H1 (cell line): ENCODE results near the gene BMF. TPM values are rescaled to one million over a fixed set of nuclear protein-coding genes. Genes with fewer than 3 reads are reported as not detected.

Experiments used
- CTCF ChIA-PET: fragments of 300-600 bp; sonication (Branson Sonifier 250); formaldehyde crosslinking; loops from one replicate; lab custom pipeline; 2021; ENCODE audit not compliant: partially characterized antibody; lab: Charles Lee
- POLR2A ChIA-PET: fragments of 300-600 bp; sonication (Branson Sonifier 250); formaldehyde crosslinking; loops from one replicate; lab custom pipeline; 2021; ENCODE audit warnings: inconsistent platforms; ENCODE audit not compliant: partially characterized antibody; lab: Charles Lee
- DNase-seq, 2 experiments: peaks; one replicate each; pipeline versions ENCODE4 v3.0.0 to v3.0.0-alpha.2; 2010 to 2022; ENCODE audit warnings: low spot score in 2 of 2, low read depth in 1 of 2, mixed read lengths in 1 of 2
- FAIRE-seq: peaks from 2 replicates; lab custom pipeline; 2011; peaks lifted over from hg19 to GRCh38; lab: Jason Lieb, UNC
- H2AFZ ChIP-seq: 2 replicates; pipeline ENCODE4 v1.8.1; 2012; ENCODE audit warnings: low read length, inconsistent platforms
- H2AK5ac ChIP-seq: 2 replicates; pipeline ENCODE4 v1.6.1; 2013; ENCODE audit warnings: low read depth, low read length
- H2BK120ac ChIP-seq: replicated peaks from 2 replicates; pipeline ENCODE3; 2013; ENCODE audit warnings: low read depth, low read length, inconsistent platforms
- H2BK12ac ChIP-seq: 2 replicates; pipeline ENCODE4 v1.6.1; 2013; ENCODE audit warnings: low read depth, low read length
- H2BK15ac ChIP-seq: 2 replicates; pipeline ENCODE4 v1.6.1; 2013; ENCODE audit warnings: low read length
- H2BK20ac ChIP-seq: 2 replicates; pipeline ENCODE4 v1.6.1; 2013; ENCODE audit warnings: low read length
- H2BK5ac ChIP-seq: 2 replicates; pipeline ENCODE4 v1.6.1; 2013; ENCODE audit warnings: low read depth, low read length
- H3K14ac ChIP-seq: 2 replicates; pipeline ENCODE4 v1.6.1; 2013; ENCODE audit warnings: inconsistent platforms; ENCODE audit not compliant: insufficient read length
- H3K18ac ChIP-seq: 2 replicates; pipeline ENCODE4 v1.6.1; 2013; ENCODE audit warnings: low read length; ENCODE audit errors: extremely low read depth
- H3K23ac ChIP-seq: 2 replicates; pipeline ENCODE4 v1.6.1; 2013; ENCODE audit warnings: inconsistent platforms; ENCODE audit not compliant: insufficient read length
- H3K23me2 ChIP-seq: 2 replicates; pipeline ENCODE4 v1.6.1; 2013; ENCODE audit warnings: low read depth, low read length
- H3K27ac ChIP-seq: 2 replicates; pipeline ENCODE4 v1.6.1; 2011; ENCODE audit warnings: low read depth, low read length, inconsistent platforms
- H3K27me3 ChIP-seq, 4 experiments: replicated peaks in 1 of 4; 1 replicate in 1 of 4; 2 replicates in 3 of 4; pipeline versions ENCODE4 v1.6.1 to v1.8.1; 2011 to 2013; ENCODE audit warnings: low read length in 3 of 4, mild to moderate bottlenecking in 3 of 4, inconsistent platforms in 2 of 4, mixed read lengths in 2 of 4, moderate library complexity in 1 of 4; ENCODE audit not compliant: control insufficient read depth in 3 of 4, insufficient read depth in 3 of 4; ENCODE audit errors: extremely low read depth in 1 of 4
- H3K36me3 ChIP-seq, 4 experiments: 2 replicates each; pipeline versions ENCODE4 v1.6.1 to v1.8.1; 2011 to 2013; ENCODE audit warnings: mild to moderate bottlenecking in 4 of 4, low read length in 3 of 4, moderate library complexity in 2 of 4, control low read depth in 1 of 4, inconsistent platforms in 1 of 4; ENCODE audit not compliant: insufficient read depth in 4 of 4, control insufficient read depth in 2 of 4
- H3K4ac ChIP-seq: replicated peaks from 2 replicates; pipeline ENCODE3; 2013; ENCODE audit warnings: low read length, low read depth, mixed read lengths, inconsistent platforms; ENCODE audit not compliant: insufficient read length
- H3K4me1 ChIP-seq, 4 experiments: replicated peaks in 1 of 4; 1 replicate in 1 of 4; 2 replicates in 3 of 4; pipeline versions ENCODE4 v1.6.1 to v1.8.1; 2011 to 2013; ENCODE audit warnings: low read length in 3 of 4, inconsistent platforms in 2 of 4, mixed read lengths in 1 of 4; ENCODE audit not compliant: insufficient read depth in 4 of 4, control insufficient read depth in 3 of 4
- H3K4me2 ChIP-seq, 2 experiments: 2 replicates each; pipeline versions ENCODE4 v1.6.1 to v1.8.1; 2011 to 2013; ENCODE audit warnings: low read depth in 2 of 2, low read length in 2 of 2, control low read depth in 1 of 2, inconsistent platforms in 1 of 2, mild to moderate bottlenecking in 1 of 2; ENCODE audit not compliant: insufficient read depth in 1 of 2
- H3K4me3 ChIP-seq, 4 experiments: fragments of 200-600, 300-600 bp in 1 of 4; sonication (generic), shearing (Covaris generic), sonication (Bioruptor Twin) in 1 of 4; 2 replicates each; pipeline versions ENCODE4 v1.5.1 to v1.8.1; 2011 to 2016; ENCODE audit warnings: low read length in 4 of 4, low read depth in 3 of 4, control low read depth in 2 of 4, inconsistent platforms in 2 of 4, mild to moderate bottlenecking in 2 of 4, mixed read lengths in 1 of 4, moderate library complexity in 1 of 4; ENCODE audit not compliant: insufficient read depth in 2 of 4; ENCODE audit errors: extremely low read depth in 1 of 4
- H3K56ac ChIP-seq: replicated peaks from 2 replicates; pipeline ENCODE3; 2013; ENCODE audit warnings: low read depth, mild to moderate bottlenecking, mixed read lengths, low read length, inconsistent platforms; ENCODE audit not compliant: insufficient read length
- H3K79me1 ChIP-seq: 2 replicates; pipeline ENCODE4 v1.6.1; 2013; ENCODE audit warnings: low read depth, low read length, control low read depth
- H3K79me2 ChIP-seq, 2 experiments: 2 replicates each; pipeline versions ENCODE4 v1.6.1 to v1.8.1; 2012 to 2013; ENCODE audit warnings: low read length in 2 of 2, mild to moderate bottlenecking in 2 of 2, inconsistent platforms in 1 of 2; ENCODE audit not compliant: insufficient read depth in 2 of 2, control insufficient read depth in 1 of 2
- H3K9ac ChIP-seq, 4 experiments: replicated peaks in 1 of 4; 1 replicate in 1 of 4; 2 replicates in 3 of 4; pipeline versions ENCODE4 v1.6.1 to v1.8.1; 2011 to 2013; ENCODE audit warnings: low read depth in 3 of 4, low read length in 3 of 4, control low read depth in 2 of 4, mild to moderate bottlenecking in 2 of 4, moderate library complexity in 2 of 4, inconsistent platforms in 1 of 4; ENCODE audit errors: extremely low read depth in 1 of 4
- H3K9me3 ChIP-seq, 2 experiments: 2 replicates each; pipeline versions ENCODE4 v1.6.1 to v1.8.1; 2012 to 2013; ENCODE audit warnings: mild to moderate bottlenecking in 2 of 2, moderate library complexity in 2 of 2, control low read depth in 1 of 2, inconsistent platforms in 1 of 2, low read depth in 1 of 2, low read length in 1 of 2, mixed read lengths in 1 of 2; ENCODE audit not compliant: insufficient read depth in 2 of 2
- H4K20me1 ChIP-seq, 2 experiments: replicated peaks in 1 of 2; 2 replicates each; pipeline versions ENCODE3 to v1.8.1; 2011 to 2013; ENCODE audit warnings: inconsistent platforms in 2 of 2, low read length in 2 of 2, mild to moderate bottlenecking in 1 of 2; ENCODE audit not compliant: insufficient read depth in 2 of 2, control insufficient read depth in 1 of 2
- H4K5ac ChIP-seq: 2 replicates; pipeline ENCODE4 v1.6.1; 2013; ENCODE audit warnings: low read length, low read depth, mixed read lengths, inconsistent platforms; ENCODE audit not compliant: insufficient read length
- H4K8ac ChIP-seq: 2 replicates; pipeline ENCODE4 v1.8.0; 2013; ENCODE audit warnings: mild to moderate bottlenecking, moderate library complexity, low read length, inconsistent platforms; ENCODE audit not compliant: insufficient read depth; ENCODE audit errors: extremely low read depth
- H4K91ac ChIP-seq: replicated peaks from 2 replicates; pipeline ENCODE3; 2013; ENCODE audit warnings: low read length, mixed read lengths, inconsistent platforms; ENCODE audit not compliant: insufficient read length
- CBX8 ChIP-seq: fragments of 300-800, 300-1000 bp; sonication (generic); IDR thresholded peaks from 2 replicates; pipeline ENCODE4 v1.7.1; 2016; ENCODE audit warnings: low read depth, low read length, borderline replicate concordance
- CEBPB ChIP-seq: IDR thresholded peaks from 2 replicates; pipeline ENCODE4 v1.6.1; 2012; ENCODE audit warnings: low read depth, low read length
- CHD1 ChIP-seq: IDR thresholded peaks from 2 replicates; pipeline ENCODE4 v1.6.1; 2012; ENCODE audit warnings: low read depth, low read length, improper control_type of control experiment
- CREB1 ChIP-seq: IDR thresholded peaks from 2 replicates; pipeline ENCODE4 v1.6.1; 2012; ENCODE audit warnings: inconsistent platforms
- EGR1 ChIP-seq: IDR thresholded peaks from 2 replicates; pipeline ENCODE4 v1.6.1; 2011; ENCODE audit warnings: low read depth, low read length, borderline replicate concordance
- GABPA ChIP-seq: IDR thresholded peaks from 2 replicates; pipeline ENCODE4 v1.6.1; 2011; ENCODE audit warnings: mild to moderate bottlenecking, low read length, moderate library complexity, borderline replicate concordance; ENCODE audit not compliant: insufficient read depth
- SAP30 ChIP-seq: fragments of 300-600 bp; sonication (generic); IDR thresholded peaks from 2 replicates; pipeline ENCODE4 v1.7.1; 2012; ENCODE audit warnings: low read length, moderate library complexity, mild to moderate bottlenecking, inconsistent platforms; ENCODE audit not compliant: insufficient read depth, insufficient replicate concordance
- SIRT6 ChIP-seq: IDR thresholded peaks from one replicate; pipeline ENCODE4 v1.7.1; 2012; ENCODE audit warnings: low read length, inconsistent platforms
- SP2 ChIP-seq: IDR thresholded peaks from 2 replicates; pipeline ENCODE4 v1.6.1; 2012; ENCODE audit warnings: mild to moderate bottlenecking, low read length, inconsistent platforms
- TAF7 ChIP-seq: optimal IDR thresholded peaks from 2 replicates; pipeline ENCODE3; 2011; ENCODE audit warnings: low read depth, mild to moderate bottlenecking, inconsistent platforms, low read length, moderate library complexity, borderline replicate concordance
- TBP ChIP-seq: IDR thresholded peaks from 2 replicates; pipeline ENCODE4 v1.6.1; 2011; ENCODE audit warnings: low read depth, low read length, improper control_type of control experiment
- TCF12 ChIP-seq: IDR thresholded peaks from 2 replicates; pipeline ENCODE4 v1.6.1; 2011; ENCODE audit warnings: low read depth, mild to moderate bottlenecking, low read length
- TEAD4 ChIP-seq: IDR thresholded peaks from 2 replicates; pipeline ENCODE4 v1.6.1; 2012; ENCODE audit warnings: low read depth, low read length, inconsistent platforms, mixed read lengths
- WGBS, 2 experiments: shearing (Covaris generic) in 1 of 2; methylation state at CpG; one replicate each; pipeline versions ENCODE4 v1.1.6 to v1.1.7; 2013 to 2015; ENCODE audit warnings: low lambda C conversion rate in 2 of 2, mixed read lengths in 2 of 2, inconsistent platforms in 1 of 2, low coverage in 1 of 2, missing lambda C conversion rate in 1 of 2; ENCODE audit not compliant: insufficient replicate concordance in 2 of 2, insufficient coverage in 1 of 2, insufficient read length in 1 of 2; ENCODE audit errors: extremely low coverage in 1 of 2, missing lambda C conversion rate in 1 of 2; 5-methylcytosine and 5-hydroxymethylcytosine counted together
- polyA plus RNA-seq, 7 experiments: library from polyadenylated mRNA; depleted of rRNA in 3 of 7; stranded (reverse) in 5 of 7; unstranded in 2 of 7; fragments of >200 nt in 5 of 7; fragments of 200-250 nt in 2 of 7; gene quantifications; 1 replicate in 5 of 7; 2 replicates in 1 of 7; 4 replicates in 1 of 7; pipeline versions ENCODE4 v1.2.1 to v1.2.3, GENCODE V29; 2011 to 2013; ENCODE audit warnings: missing spikeins in 2 of 7, mixed read lengths in 2 of 7
- total RNA-seq: library from RNA; stranded (reverse); fragmentation: NEBNext Ultra II Directional; extraction: Animal tissue kit (Norgen Biotek cat#: 25700); gene quantifications from 2 replicates; pipeline ENCODE4 v1.2.1, GENCODE V29; 2021

The BMF gene
- total and polyA plus RNA-seq, 2 of the 8 experiments (the other 6 are each of a cell fraction or from before 2014, with no cell fraction given) = 21.2 to 24.2 TPM

DNA sequence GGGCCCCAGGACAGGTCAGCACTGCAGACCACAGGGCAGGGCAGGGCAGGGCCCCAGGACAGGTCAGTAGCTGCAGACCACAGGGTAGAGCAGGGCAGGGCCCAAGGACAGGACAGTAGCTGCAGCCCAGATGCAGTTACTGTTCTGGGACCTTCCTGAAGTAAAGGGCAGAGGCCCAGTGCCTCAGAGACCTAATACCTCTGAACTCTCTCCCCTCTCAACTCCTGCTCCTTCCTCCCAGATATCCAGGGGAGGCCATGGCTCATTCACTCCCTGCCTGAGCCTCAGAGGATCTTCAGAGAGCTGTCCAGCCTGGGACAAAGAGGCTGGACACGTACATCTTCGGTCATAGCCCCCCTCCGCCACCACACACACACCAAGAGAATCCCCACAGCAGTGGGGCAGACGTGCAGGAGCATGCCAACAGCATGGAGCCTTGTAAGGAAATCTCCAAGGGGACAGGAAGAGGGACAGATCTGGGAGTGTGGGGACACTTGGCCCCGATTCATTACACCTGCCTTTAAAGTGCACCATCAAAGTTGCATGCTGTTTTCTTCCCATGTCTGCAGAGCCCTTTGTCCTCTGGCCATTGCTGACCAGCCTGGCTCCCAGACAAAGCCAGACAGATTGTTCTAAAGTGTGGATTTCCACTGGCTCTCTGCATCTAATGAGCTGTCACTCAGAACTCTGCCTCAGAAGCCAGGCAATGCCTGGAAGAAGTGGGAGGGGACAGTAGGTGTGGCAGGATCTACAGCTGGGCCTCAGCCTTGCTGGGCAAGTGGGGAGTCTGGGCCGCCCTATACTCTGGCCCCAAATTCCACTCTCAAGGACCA is 28.0 kb upstream of the BMF start:
- WGBS, 2 experiments = 78% methylated on average over 6 of the region's 6 CpGs; no CpG with 5 or more reads in 1 of the 2 experiments
- POLR2A ChIA-PET = interaction anchor here (0.9 to 1.1 kb wide), 3 partner anchors 21 to 35 kb away, joined by 3 to 4 read pairs (median 4); partner anchors contain the start of gene BUB1B
- no peak for DNase-seq
- TF ChIP-seq CBX8 (no peak), CREB1 (no peak), EGR1 (no peak), SP2 (no peak), SAP30 (no peak), CHD1 (no peak), TCF12 (no peak), SIRT6 (no peak), TBP (no peak), TAF7 (no peak), TEAD4 (no peak), GABPA (no peak), CEBPB (no peak)

More for the DNA sequence above, 28.0 kb upstream of the BMF start:
- Histone ChIP-seq H4K91ac (no peak overlapping the region), H3K56ac (no peak overlapping the region), H4K20me1 (no peaks in the 10 kb centered on the region), H2BK12ac (0 out of 2 replicates have a peak overlapping the region, but pooled peaks have one; percentile 5), H3K27me3 (no peaks in the 10 kb centered on the region), H4K8ac (peak overlapping the region; percentile 46), H2BK20ac (no peak overlapping the region), H3K4me2 (no peak overlapping the region), H3K4ac (no peak overlapping the region), H2BK120ac (no peak overlapping the region), H3K4me1 (peaks cover 0 to 3% (median 0%) of the 10 kb centered on the region in 4 experiments; a peak in 1 of 7 replicates), H3K9ac (no peak overlapping the region), H3K4me3 (no peak overlapping the region), H3K9me3 (no peaks in the 10 kb centered on the region), H3K18ac (no peak overlapping the region), H3K36me3 (no peaks in the 10 kb centered on the region), H3K79me2 (no peaks in the 10 kb centered on the region), H3K23ac (no peak overlapping the region), H3K14ac (no peak overlapping the region), H3K27ac (no peak overlapping the region), H2BK5ac (no peak overlapping the region), H4K5ac (no peak overlapping the region), H3K23me2 (no peaks in the 10 kb centered on the region), H2AK5ac (no peak overlapping the region), H2AFZ (no peak overlapping the region), H3K79me1 (no peaks in the 10 kb centered on the region), H2BK15ac (peak overlapping the region; percentile 67; the same call in 1 of the 2 replicates)
- CTCF ChIA-PET = interaction anchor here (0.8 to 1.7 kb wide), 14 partner anchors 17 to 138 kb away, joined by 3 to 8 read pairs (median 4); partner anchors contain the start of gene BMF
- no peak for FAIRE-seq
